Glomerular visceral epithelial cell (primary cell): Measurements from ENCODE around the gene THSD7B.
"Not testable (repeated sequence)": the region's sequence is repeated elsewhere in the genome, so short reads cannot be mapped to it uniquely, and the experiment has no call there.

Source experiments
- DNase-seq: peaks from one replicate; pipeline ENCODE4 v3.0.0-alpha.2; 2016; ENCODE audit errors: extremely low spot score

The THSD7B gene

DNA sequence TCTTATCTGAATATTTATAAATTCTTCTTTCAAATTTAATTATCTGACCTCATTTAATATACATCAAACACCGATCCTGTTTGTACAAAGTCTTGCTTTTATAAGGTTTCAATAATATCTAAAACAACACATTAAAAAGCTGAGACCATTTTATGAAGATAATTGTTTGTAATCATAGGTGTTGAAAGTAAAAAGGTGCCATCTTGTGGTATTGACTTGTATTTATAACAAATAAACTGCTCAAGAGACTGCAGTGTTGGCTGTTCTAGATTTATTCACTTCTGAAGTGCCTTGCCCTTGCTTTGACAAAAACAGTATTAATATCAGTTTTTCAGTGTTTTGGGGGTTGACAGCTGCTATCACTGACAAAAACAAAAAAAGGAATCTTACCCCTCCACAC, 912.1 kb downstream of the THSD7B start:
- no peak for DNase-seq

DNA sequence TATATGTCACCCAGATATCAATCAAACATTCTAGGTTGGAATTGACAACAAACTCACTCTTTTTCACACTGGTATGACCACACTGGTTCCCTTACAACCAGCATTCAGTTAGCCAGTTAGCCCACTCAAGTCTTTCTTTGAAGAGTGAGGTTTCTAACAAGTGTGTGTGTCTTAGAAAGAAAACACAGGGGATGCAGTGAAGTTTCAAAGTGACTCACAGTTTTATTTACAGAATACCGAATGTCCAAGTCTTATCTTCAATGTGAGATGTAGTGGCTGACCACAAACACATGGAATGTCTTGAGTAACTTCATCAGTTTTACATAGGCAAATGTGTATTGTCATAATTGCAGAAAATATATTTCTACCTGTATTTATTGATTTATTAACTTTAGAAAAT, 924.2 kb downstream of the THSD7B start:
- DNase-seq: peak; percentile 8

DNA sequence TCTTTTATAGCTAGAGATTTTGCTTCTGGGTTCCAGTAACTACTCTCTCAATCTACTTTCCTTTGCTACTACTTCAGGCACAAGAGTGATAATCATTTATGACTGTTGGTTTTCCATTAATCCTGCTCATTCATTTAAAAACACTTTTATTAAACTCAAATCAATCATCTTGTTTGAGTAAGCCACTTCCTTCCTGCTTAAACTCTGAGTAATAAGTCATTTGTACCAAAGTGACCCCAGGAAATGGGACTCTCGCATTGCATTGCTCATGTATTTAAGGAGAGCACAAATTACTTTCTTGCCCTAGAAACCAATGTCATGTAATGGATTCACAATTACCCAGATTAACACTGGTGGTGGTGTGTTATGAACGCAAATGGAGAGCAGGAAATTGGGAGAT, 928.2 kb downstream of the THSD7B start:
- peak; percentile 34 for DNase-seq

DNA sequence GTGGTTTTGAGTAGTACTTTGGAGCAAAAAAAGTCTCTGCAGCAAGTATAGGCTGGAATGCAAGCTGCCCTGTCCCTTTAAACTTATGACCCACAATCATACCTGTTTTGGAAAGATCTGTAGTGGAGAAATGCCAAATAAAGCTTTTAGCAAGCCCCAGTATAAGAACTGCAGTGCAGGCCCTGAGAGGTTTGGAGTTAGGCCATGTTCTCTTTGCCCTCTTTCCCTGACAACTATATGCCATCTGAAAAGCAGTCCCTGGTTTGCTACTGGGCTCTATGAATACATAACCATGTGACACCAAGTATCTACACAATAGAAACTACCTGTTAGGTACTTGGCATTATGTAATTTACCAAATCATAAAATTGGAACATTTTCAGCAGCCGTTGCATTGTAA, 931.6 kb downstream of the THSD7B start:
- DNase-seq: no peak

DNA sequence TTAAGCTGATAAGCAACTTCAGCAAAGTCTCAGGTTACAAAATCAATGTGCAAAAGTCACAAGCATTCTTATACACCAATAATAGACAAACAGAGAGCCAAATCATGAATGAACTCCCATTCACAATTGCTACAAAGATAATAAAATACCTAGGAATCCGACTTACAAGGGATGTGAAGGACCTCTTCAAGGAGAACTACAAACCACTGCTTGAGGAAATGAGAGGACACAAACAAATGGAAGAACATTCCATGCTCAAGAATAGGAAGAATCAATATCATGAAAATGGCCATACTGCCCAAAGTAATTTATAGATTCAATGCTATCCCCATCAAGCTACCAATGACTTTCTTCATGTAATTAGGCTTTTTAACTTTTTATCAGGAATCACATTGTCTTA, 934.9 kb downstream of the THSD7B start:
- not testable (repeated sequence) for DNase-seq

DNA sequence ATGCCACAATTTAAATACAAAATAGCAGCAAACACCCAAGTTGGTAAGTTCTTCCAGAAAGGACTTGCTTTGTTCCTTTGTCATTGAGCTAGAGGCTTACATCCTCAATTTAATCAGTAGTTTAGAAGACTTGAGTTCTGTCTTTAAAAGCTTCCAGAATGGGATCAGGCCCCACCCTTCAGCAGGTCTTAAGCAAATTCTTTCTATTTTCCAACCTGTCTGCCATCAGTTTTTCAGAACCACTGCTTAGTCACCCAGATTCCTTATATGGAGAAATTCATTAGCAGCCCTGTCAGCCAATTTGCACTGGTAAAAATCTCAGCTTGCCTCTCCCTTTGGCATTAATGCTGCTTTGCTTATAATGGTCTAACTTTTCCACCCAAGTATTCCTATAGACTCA, 935.3 kb downstream of the THSD7B start:
- DNase-seq: no peak

DNA sequence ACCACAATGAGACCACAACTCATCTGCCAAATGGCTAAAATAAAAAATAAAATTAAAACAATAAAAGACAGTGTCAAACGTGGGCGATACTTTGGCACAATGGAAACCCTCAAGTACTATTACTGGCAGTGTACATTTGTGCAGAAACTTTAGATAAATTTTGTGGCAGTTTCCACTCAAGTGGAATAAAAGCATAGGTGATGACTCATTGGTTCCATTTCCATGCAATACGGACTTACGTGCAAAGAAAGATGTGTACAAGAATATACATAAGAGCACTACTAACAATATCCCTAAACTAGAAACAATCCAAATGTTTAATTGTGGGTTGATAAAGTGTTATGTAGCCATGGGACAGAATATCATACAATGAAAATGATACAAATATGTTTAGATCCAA, 940.0 kb downstream of the THSD7B start:
- DNase-seq: peak; percentile 47

DNA sequence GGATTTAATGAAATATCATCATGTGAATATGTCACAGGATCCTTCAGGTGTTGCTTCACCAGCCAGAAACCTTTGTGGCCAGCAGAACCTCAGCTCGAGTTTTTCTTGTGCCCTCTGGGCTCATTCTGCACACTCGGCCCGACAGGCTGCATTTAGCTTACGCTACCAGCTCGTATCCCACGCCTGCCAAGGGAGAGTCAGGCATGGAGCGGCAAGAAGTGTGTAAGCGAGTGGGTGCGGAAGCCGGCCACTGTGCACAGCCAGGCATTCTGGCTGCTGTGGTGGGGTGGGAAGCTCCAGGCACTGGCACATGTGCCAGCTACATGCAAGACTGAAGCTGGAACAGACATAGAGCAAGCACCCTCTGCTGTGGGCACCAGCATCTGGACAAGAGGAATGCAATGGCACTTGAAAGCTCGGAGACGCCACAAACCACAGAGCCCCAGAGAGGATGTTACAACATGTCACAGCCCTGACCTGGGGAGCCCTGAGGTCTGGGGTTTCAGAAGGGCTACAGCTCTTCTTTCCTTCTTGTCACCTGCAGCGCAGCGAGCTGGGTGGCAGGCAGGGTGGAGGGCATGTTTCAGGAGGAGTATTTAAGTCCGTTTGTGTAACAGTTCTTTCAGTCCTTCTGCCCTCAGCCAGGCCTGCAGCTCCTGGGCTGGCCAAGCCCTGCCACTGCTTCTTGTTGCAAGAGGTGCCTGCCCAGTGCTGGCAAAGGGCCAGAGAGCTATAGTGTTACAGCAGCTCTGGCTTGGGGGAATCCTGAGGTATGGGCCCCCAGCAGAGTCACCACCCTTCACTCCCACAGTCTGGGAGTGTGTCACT, 941.7 kb downstream of the THSD7B start:
- peak; percentile 95 for DNase-seq

DNA sequence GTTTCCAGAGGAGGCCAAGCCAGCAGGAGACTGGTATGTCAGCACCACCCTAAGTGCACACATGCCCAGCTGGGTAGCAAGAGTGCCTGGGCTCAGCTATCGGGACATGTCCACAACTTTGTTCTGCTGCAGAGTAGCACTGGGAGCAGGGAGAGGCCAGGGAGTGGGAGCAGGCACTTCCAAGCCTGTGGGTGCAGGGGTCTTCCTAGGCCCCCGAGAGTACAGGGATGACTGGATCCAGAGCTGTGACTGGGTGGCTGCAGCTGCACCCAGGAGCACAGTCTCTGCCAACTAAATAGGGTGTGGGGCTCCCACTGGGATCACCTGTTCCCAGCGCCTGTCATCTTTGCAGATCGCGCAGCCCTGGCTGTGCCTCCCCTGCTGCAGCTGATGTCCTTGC, 943.0 kb downstream of the THSD7B start:
- no peak for DNase-seq

DNA sequence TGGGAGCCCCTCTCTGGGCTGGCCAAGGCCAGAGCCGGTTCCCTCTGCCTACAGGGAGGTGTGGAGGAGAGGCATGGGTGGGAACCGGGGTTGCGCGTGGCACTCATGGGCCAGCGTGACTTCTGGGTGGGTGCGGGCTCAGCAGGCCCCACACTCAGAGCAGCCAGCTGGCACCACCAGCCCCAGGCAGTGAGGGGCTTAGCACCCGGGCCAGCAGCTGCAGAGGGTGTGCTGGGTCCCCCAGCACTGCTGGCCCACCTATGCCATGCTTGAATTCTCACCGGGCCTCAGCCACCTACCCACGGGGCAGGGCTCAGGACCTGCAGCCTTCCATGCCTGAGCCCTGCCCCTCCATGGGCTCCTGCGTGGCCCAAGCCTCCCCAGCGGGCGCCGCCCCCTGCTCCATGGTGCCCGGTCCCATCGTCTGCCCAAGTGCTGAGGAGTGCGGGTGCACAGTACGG, 950.4 kb downstream of the THSD7B start:
- no peak for DNase-seq

DNA sequence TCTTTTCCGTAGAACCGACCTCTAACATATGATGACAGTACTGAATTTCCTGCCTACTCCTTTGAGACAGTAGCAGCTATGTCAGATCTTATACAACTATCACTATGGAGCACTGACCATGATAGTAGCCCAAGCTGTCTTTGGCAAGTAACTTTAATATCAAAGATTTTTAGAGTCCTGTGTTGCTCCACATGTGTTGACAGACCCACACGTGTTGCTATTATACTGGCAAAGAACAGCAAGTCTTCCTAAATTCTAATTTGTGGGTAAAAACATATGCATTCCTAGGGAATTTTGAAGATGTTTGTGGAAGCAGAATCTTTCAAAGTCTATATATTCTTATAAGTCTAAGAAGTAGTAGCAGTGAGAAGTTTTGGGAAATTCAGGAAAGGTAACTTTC, 953.4 kb downstream of the THSD7B start:
- no peak for DNase-seq

DNA sequence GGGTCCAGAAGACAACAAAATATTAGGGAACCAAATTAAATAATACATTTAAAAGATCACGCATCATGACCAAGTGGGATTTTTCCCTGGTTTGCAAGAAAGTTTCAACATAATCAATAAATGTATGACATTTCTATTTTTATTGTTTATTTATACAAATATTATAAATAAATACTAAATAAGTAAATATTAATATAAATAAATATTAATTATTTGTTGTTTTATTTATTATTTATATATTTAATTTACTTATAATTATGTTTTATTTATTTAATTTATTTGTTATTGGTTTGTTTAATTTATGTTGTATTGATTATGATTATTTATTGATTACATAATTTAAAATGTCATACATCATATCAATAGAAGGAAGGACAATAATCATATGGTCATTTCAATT, 956.4 kb downstream of the THSD7B start:
- DNase-seq: no peak

DNA sequence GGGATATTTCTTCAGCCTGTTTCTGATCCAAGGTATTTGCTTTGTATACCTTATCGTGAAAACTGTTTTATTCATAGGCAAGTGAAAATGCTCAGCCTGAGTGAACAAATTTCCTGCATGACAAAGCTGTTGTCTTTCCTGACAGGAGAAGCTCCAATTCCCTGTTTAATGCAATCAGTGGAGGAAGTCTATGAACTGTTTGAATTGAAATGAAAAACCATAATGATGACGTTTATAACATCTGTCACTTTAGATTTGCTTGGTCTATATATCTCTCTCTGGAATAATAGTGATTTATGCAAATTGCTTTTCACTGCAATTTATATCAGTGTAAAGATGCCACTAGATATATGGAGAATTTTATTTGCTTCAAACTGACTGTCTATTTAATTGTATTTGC, 959.6 kb downstream of the THSD7B start:
- no peak for DNase-seq
